Tongue (tissue), 2 donors: Measurements from ENCODE around the gene SEMA4G. TPM values are rescaled to one million over a fixed set of nuclear protein-coding genes. Genes with fewer than 3 reads are reported as not detected.
A peak's percentile ranks its signal among the peaks of the same experiment; 100 is the strongest.
"Not testable (repeated sequence)": the region's sequence is repeated elsewhere in the genome, so short reads cannot be mapped to it uniquely, and the experiment has no call there.

Source experiments
- DNase-seq: peaks from one replicate; pipeline ENCODE4 v3.0.0-alpha.2; 2015
- total RNA-seq: library from RNA; depleted of rRNA; stranded (reverse); fragments of >200 nt; gene quantifications from one replicate; pipeline ENCODE4 v1.2.3, GENCODE V29; 2014

Gene SEMA4G
- total RNA-seq, 1 donor from 2014 or later = 1.7 TPM

GRCh38 chr10:100970914-100971811 is 1.9 kb downstream of the SEMA4G start:
- DNase-seq = no peak

GRCh38 chr10:100972115-100972903 is 3.0 kb downstream of the SEMA4G start:
- DNase-seq = no peak

GRCh38 chr10:100972904-100973535 is 3.7 kb downstream of the SEMA4G start:
- no peak for DNase-seq

- DNase-seq = not testable (repeated sequence)
Measured at GRCh38 chr10:100975397-100975796, 6.1 kb downstream of the SEMA4G start.

GRCh38 chr10:100976906-100977305 is 7.6 kb downstream of the SEMA4G start:
- no peak for DNase-seq

GRCh38 chr10:100977436-100977835 is 8.1 kb downstream of the SEMA4G start:
- no peak for DNase-seq

DNA sequence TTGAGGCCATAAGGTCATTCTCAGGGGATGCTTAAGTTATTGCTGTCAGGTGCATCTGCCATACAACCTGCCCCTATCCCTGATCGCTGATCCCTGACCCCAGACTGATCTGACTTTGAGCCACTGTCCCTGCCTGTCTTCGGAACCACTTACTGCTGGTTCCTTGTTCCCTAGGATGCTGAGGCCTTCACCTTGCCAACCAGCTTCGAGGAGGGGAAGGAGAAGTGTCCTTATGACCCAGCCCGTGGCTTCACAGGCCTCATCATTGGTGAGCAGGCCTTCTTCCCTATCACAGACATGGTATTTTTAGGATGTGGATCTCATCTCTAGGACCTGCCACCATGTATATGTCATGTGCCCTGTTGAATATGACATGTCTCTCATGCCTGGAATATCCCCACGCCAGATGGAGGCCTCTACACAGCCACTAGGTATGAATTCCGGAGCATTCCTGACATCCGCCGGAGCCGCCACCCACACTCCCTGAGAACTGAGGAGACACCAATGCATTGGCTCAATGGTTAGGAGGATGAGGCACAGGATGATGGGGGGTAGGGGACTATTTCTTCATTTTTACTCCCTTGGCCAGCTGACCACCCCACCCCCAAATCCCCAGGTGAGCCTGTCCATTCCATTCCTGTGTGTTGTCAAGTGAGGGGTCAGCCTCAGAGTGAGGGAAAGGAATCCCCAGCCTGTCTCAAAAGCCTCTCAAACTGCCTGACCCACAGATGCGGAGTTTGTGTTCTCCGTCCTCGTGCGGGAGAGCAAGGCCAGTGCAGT is 9.0 kb downstream of the SEMA4G start:
- DNase-seq = no peak

DNA sequence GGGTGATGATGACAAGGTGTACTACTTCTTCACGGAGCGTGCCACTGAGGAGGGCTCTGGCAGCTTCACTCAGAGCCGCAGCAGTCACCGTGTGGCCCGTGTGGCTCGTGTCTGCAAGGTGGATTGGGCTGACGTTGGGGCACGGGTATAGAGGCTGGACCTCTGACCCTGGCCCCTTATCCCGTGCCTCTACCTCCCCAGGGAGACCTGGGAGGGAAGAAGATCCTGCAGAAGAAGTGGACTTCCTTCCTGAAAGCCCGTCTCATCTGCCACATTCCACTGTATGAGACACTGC is 9.5 kb downstream of the SEMA4G start:
- no peak for DNase-seq

DNA sequence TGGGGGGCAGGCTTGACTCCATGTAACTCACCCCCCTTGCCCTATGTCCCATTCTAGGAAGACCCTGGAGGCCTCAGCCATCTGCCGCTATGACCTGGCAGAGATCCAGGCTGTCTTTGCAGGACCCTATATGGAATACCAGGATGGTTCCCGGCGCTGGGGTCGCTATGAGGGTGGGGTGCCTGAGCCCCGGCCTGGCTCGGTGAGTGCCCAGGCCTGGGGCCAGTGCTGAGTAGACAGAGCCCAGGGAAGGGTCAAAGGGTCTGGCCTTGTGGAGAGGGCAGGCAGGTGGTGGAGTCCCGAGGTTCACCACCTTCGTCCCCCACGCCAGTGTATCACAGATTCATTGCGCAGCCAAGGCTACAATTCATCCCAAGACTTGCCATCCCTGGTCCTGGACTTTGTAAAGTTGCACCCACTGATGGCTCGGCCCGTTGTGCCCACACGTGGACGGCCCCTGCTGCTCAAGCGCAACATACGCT is 10.5 kb downstream of the SEMA4G start:
- DNase-seq = no peak

- no peak for DNase-seq
Measured at GRCh38 chr10:100980311-100980710, 11.0 kb downstream of the SEMA4G start.

DNA sequence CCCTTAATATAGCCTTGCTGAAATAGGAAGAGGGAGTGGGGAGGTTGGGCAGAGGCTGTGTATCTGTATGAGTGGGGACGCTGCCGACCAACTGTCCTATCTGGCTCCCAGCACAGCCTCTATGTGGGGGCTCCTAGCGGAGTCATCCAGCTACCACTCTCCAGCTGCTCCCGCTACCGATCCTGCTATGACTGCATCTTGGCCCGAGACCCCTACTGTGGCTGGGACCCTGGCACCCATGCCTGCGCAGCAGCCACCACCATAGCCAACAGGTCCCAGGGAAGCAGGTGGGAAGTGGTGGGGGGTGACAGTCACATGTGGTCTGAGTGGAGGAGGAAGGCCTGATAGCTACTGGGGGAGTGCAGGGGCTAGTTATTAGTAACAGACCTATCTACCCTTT is 11.4 kb downstream of the SEMA4G start:
- DNase-seq = no peak

DNA sequence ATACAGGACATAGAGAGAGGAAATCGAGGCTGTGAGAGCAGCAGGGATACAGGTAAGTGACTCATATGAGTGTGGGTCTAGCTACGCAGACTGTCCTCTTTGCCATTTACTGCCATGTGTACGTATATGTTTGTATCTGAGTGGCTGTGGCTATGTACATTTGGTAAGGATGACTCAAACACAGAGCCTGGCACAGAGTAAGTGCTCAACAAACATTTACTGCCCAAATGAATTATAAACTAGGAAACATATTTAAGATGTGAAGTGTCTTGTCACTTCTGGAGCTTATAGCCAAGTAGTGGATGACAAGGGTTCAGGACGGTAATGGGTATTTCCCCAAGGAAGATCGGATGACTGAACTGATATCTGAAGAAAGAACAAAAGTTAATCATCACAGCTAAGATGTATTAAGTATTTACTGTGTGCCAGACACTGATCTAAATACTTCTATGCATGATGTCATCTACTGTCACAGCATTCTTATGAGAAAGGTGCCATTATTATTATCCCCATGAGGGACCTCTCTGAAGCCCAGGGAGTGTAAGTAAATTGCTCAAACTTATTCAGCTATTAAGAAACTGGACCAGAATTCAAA is 12.0 kb downstream of the SEMA4G start:
- DNase-seq = no peak

GRCh38 chr10:100982916-100983830 is 13.9 kb downstream of the SEMA4G start:
- DNase-seq = no peak

DNA sequence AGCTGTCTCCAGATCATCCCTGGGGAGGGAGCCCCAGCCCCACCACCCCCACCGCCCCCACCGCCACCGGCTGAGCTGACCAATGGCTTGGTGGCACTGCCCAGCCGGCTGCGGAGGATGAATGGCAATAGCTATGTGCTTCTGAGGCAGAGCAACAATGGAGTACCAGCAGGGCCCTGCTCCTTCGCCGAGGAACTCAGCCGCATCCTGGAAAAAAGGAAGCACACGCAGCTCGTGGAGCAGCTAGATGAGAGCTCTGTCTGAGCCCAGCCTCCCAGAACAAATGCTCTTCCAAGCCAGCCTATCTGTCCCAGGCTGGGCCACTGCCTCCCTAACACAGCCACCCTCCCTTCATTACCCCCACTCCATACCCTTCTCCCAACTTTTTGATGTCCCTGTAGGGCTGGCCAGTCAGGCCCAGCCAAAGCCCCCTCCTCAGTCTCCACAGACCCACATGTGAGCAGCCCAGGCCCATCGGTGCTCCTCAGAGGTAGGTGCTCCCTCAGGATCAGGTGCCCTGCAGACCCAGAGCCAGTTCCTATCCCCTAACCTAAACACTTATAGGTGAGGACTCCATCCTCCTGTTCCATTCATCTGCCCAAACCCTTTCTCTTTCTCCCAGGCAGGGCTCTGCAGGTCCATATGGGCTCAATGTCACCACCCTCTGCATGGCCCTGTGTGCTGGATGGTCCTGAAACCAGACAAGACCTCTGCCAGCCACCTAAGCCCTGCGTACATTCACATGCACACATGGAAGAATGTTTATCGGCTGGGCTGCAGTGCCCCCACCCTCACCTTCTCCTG is 14.8 kb downstream of the SEMA4G start:
- DNase-seq = no peak

DNA sequence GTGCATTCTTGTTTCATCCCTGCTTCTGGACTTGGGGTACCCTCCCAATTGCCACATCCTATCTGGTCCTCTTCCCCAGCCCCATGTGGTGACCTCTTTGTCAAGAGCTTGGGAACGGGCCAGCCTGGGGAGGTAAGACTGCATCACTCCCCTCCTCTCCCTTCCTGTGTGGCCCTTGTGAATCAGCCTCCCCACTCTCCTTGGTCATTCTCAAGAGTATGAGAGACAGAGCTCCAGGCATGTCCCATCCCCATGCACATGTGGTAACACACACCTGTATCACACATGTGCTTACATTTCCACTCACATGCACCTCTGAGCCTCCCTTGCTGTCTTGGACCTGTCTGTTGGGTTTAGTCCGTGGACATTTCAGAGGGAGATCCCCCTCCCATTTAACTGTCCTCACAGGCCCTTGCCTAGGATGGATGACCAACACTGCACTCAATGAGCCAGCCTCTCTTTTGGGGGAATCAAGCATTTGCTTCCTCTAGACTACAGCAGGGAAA is 15.4 kb downstream of the SEMA4G start:
- DNase-seq = no peak

DNA sequence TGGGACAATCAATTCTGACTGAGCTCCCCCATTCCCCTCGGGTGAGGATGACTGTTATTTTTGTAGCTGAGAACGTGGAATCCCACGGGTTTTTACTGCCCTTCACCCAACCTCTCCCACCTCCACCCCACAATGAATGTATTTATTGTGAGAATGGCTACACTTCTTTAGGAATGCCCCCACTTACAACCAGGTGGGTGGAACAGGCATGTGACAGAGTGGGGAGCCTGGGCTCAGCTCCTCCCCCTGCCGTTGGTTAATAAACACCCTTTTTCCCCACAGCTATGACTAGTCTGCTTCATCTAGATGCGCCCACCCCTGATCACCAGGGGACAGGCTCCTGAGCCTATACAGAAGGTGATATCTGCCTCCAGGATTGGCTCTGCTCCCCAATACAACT is 16.0 kb downstream of the SEMA4G start:
- no peak for DNase-seq

DNA sequence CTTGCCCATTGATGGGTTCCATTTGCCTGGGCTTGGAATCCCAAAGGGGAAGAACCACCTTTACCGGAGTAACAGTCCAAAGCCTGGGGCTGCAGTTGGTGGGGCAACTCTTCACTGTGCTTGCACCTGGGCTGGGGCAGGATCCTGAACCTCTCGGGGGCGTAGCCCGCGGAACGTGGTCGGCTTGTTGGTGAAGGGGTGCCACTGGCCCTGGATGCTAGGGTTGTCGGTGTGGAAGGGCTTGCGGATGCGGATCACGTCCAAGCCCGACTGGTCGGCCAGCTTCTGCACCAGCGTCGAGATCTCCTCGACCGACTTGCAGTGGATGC is 17.3 kb downstream of the SEMA4G start:
- DNase-seq = no peak

DNA sequence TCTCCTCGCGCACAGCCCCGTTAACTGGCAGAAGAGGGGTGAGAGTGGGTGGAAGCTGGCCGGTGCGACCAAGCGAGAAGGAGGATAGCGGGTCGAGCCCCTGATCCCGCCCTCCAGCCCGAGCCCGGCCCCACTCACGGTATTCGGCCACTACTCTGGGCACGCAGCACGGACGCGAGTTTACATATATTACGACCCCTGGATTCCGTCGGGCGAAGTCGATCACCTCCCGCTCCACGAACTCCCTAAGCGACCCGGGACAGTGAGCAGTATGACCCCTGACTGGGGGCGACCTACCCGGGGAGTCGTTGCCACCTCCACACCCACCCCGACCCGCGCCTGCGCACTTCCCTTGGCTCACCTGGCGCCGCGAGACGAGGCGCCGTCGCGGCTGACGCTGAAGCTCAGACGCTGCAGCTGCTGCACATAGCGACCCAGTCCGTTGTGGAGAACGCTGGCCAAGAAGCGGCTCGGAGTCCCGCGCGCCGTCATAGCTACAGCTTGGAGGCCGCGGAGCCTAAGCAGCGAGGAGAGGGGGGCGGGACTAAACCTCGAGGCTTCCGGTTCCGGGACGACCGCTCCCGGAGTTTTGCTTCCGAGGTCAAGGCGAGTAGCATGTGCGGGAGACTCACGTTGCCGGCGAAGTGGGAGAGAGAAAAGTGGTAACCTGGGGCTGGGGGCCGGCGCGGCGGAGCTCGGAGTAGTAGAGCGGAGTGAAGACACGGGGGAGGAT is 17.8 kb downstream of the SEMA4G start, which contains the start of the genes MRPL43 and TWNK:
TSS of gene MRPL43 (minus strand) at position 546 of the 733 bp plus-strand sequence. CDS start at position 492, 54 bp downstream.
TSS of gene TWNK (plus strand) at position 592 of the 733 bp plus-strand sequence. CDS start 668 bp downstream, outside the sequence.
- DNase-seq = peak; percentile 93

DNA sequence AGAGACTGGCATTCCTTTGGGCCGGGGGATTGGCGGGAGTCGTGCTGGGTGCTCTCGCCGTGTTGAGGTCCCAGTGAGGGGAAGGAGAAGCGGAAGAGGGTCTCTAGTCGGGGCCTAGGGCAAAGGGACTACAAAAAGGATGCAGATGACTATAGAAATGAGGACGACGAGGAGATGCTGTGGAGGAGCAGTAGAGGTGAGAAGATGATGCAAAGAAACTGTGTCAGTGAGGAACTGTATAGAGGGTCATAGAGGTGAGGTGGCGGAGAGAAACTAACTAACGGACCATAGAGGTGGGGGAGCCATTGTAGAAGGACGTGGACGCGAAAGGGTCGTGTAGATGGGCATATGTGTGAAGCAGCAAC is 18.4 kb downstream of the SEMA4G start:
- no peak for DNase-seq
